ENCODE results near the gene DCLRE1C. TPM values are rescaled to one million over a fixed set of nuclear protein-coding genes. Genes with fewer than 3 reads are reported as not detected.

DCLRE1C gene
- total and polyA plus RNA-seq, 9 of the 15 experiments (the other 6 are each of a cell fraction or from before 2014, with no cell fraction given): 8.8 to 22.2 (median 13.9) TPM

DNA sequence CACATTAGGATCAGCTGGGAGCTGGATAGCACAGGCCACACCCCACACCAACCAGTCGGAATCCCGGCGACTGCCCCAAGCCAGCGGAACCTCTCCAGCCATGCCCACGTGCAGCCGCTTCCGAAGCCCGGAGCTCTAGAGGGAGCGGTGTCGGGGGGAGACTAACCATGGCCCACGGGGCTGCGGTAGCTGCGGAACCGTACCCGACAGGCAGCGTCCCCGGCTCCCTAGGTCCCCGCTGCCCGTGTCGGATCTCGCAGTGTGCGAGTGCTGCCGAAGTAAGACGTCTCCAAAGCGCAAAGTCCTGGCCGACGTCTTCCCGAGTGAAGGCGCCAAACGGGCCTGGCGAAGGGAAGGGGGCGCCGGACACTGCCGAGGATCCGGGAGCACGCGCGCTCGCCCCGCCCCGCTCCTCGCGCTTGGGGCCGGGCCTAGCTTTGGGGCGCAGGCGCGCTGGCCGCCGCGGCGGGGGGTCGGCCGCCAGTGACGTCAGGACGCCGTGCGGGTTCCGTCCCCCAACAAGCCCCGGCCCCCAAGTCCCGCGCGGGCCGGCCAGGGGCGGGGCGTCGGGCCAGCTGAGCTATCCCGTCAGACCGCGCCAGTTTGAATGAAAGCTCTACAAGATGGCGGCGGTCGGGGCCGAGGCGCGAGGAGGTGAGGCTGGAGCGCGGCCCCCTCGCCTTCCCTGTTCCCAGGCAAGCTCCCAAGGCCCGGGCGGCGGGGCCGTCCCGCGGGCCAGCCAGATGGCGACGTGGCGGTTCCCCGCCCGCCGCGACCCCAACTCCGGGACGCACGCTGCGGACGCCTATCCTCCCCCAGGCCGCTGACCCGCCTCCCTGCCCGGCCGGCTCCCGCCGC is 75.4 kb downstream of the DCLRE1C start, which contains the start of gene SUV39H2 (continued):
- TF ChIP-seq CHD7 (IDR thresholded peaks at IDR 0.05; ENCODE audit: low read depth, low read length) (no peak), ZNF212 (CRISPR knock-in tag; IDR thresholded peaks at IDR 0.05) (no peak; the same call in 1 of the 2 replicates), ZKSCAN8 (CRISPR knock-in tag; IDR thresholded peaks at IDR 0.05) (no peak), FIP1L1 (IDR thresholded peaks at IDR 0.05; ENCODE audit: low read depth, low read length, poor library complexity, severe bottlenecking) (peak; percentile 29), PTTG1 (tag; IDR thresholded peaks at IDR 0.05; ENCODE audit: low read depth) (no peak), BHLHE40 (IDR thresholded peaks at IDR 0.05; ENCODE audit: low read length) (peak; percentile 77), ZNF140 (CRISPR knock-in tag; IDR thresholded peaks at IDR 0.05) (no peak), CCNT2 (IDR thresholded peaks at IDR 0.05; ENCODE audit: borderline replicate concordance, extremely low read depth, insufficient read length, low read depth, low read length) (peak; percentile 82), CHD2 (IDR thresholded peaks at IDR 0.05; ENCODE audit: low read depth, low read length) (peak; percentile 86), ARID3B (CRISPR knock-in tag; IDR thresholded peaks at IDR 0.05; ENCODE audit: borderline replicate concordance) (no peak), TGIF2 (CRISPR knock-in tag; IDR thresholded peaks at IDR 0.05) (no peak; the same call in 1 of the 2 replicates), ZNF830 (CRISPR knock-in tag; IDR thresholded peaks at IDR 0.05) (no peak)
- TF ChIP-seq, protein P1, sequence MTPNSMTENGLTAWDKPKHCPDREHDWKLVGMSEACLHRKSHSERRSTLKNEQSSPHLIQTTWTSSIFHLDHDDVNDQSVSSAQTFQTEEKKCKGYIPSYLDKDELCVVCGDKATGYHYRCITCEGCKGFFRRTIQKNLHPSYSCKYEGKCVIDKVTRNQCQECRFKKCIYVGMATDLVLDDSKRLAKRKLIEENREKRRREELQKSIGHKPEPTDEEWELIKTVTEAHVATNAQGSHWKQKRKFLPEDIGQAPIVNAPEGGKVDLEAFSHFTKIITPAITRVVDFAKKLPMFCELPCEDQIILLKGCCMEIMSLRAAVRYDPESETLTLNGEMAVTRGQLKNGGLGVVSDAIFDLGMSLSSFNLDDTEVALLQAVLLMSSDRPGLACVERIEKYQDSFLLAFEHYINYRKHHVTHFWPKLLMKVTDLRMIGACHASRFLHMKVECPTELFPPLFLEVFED (CRISPR knock-in tag; conservative IDR thresholded peaks at IDR 0.05): no peak
